NT2/D1 (cell line): ENCODE results near the gene MRPL58.
"Not testable (repeated sequence)": the region's sequence is repeated elsewhere in the genome, so short reads cannot be mapped to it uniquely, and the experiment has no call there.

ENCODE experiments used
- SUZ12 ChIP-seq: IDR thresholded peaks from 2 replicates; pipeline ENCODE4 v1.6.1; 2011; ENCODE audit not compliant: insufficient read length, insufficient read depth; ENCODE audit errors: extremely low read depth
- ZNF274 ChIP-seq: IDR thresholded peaks from 2 replicates; pipeline ENCODE4 v1.6.1; 2011; ENCODE audit warnings: mild to moderate bottlenecking, low read depth, low read length

DNA sequence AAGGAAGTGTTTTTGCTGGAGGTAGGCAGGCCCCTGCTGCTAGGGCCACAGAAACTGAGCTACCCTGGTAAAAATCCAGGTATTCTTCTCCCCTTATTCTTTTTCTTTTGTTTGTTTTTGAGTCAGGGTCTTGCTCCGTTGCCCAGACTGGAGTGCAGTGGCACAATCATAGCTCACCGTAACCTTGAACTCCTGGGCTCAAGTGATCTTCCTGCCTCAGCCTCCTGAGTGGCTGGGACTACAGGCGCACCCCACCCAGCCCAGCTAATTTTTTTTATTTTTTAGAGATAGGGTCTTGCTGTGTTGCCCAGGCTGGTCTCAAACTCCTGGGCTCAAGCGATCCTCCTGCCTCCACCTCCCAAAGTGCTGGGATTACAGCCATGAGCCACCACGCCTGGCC lies 43.0 kb upstream of the MRPL58 start:
- not testable (repeated sequence) for TF ChIP-seq ZNF274, SUZ12
